Astrocyte of the spinal cord (primary cell): ENCODE results near the gene PABPC4L.
A peak's percentile ranks its signal among the peaks of the same experiment; 100 is the strongest.
"Not testable (repeated sequence)": the region's sequence is repeated elsewhere in the genome, so short reads cannot be mapped to it uniquely, and the experiment has no call there.

Experiments
- DNase-seq: peaks from one replicate; pipeline ENCODE4 v3.0.0; 2011; ENCODE audit warnings: low read depth, low spot score
- H3K4me3 ChIP-seq: 2 replicates; pipeline ENCODE4 v1.5.1; 2011; ENCODE audit warnings: low read depth, mild to moderate bottlenecking, low read length, moderate library complexity
- CTCF ChIP-seq: IDR thresholded peaks from 2 replicates; pipeline ENCODE4 v1.5.1; 2012; ENCODE audit warnings: low read depth, mild to moderate bottlenecking, low read length, inconsistent platforms
- in situ Hi-C: cut with HindIII; loops from 2 replicates; pipeline ENCODE4 v1.10.0; 2017; ENCODE audit warnings: low sequenced_read_pairs

PABPC4L gene

GRCh38 chr4:134201216-134202161 is at the start of gene PABPC4L:
Gene PABPC4L, minus strand, starts transcription at chr4:134201789. Its CDS starts 770 bp downstream, at chr4:134201019.
- in situ Hi-C loops, result no loop called here
- no peak for TF ChIP-seq CTCF
- H3K4me3 ChIP-seq, result peak within 1 kb of the TSS; percentile 46
- DNase-seq, result peak; percentile 77

- in situ Hi-C loops, result no loop called here
- no peak overlapping the region for H3K4me3 ChIP-seq
- no peak for TF ChIP-seq CTCF
- no peak for DNase-seq
These were observed 49.7 kb upstream of the PABPC4L start for GRCh38 chr4:134251322-134251721.

- in situ Hi-C loops, result no loop called here
- DNase-seq, result no peak
- H3K4me3 ChIP-seq, result no peak overlapping the region
- no peak for TF ChIP-seq CTCF
These were observed 42.4 kb upstream of the PABPC4L start for GRCh38 chr4:134243742-134244713.

- DNase-seq, result no peak
- TF ChIP-seq CTCF, result no peak
- no peak overlapping the region for H3K4me3 ChIP-seq
- in situ Hi-C loops, result no loop called here
These were observed 17.5 kb upstream of the PABPC4L start for GRCh38 chr4:134219043-134219442.

- no peak overlapping the region for H3K4me3 ChIP-seq
- peak; percentile 32 for DNase-seq
- TF ChIP-seq CTCF, result no peak
- in situ Hi-C loops, result no loop called here
These were observed 14.8 kb upstream of the PABPC4L start for GRCh38 chr4:134216411-134216810.

GRCh38 chr4:134215620-134216344 is 14.2 kb upstream of the PABPC4L start:
- TF ChIP-seq CTCF, result no peak
- in situ Hi-C loops, result no loop called here
- H3K4me3 ChIP-seq, result no peak overlapping the region
- no peak for DNase-seq

- DNase-seq, H3K4me3 ChIP-seq, in situ Hi-C loops: not testable (repeated sequence)
These were observed 6.4 kb upstream of the PABPC4L start for GRCh38 chr4:134207955-134208354.
